GM23248 (cell line): ENCODE data around the gene PDE4B.

ENCODE experiments used
- EZH2 ChIP-seq: fragments of 200-600 bp; sonication (generic); IDR thresholded peaks from 2 replicates; pipeline ENCODE4 v1.6.1; 2018; ENCODE audit warnings: antibody characterized with exemption, mild to moderate bottlenecking; ENCODE audit not compliant: insufficient read depth, poor library complexity, severe bottlenecking
- EZH2phosphoT487 ChIP-seq: fragments of 200-600 bp; sonication (generic); IDR thresholded peaks from 2 replicates; pipeline ENCODE4 v1.6.1; 2018; ENCODE audit warnings: antibody characterized with exemption, moderate library complexity, mild to moderate bottlenecking, low read depth; ENCODE audit not compliant: insufficient read depth

DNA sequence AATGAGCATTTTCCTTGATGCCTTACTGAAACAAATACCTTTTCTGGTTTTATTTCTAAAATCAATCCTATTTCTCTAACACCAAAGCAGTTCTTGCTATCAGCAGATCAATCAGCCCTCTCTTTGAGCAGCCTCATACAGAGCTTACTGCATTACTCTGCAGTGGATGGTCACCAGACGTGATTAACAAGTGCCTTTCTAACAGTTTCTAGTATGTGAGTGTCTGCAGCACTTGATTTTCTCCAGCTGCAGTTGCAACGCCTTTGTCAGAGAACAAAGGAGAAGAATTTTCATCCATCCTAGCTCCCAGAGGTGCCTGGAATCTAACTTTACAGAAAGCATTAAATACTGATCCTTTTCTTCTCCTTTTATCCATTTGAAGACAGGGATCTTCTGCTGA lies 563.9 kb downstream of the PDE4B start:
- no peak for TF ChIP-seq EZH2
- TF ChIP-seq EZH2phosphoT487, result no peak
